Stimulated activated CD8-positive, alpha-beta memory T cell treated with anti-CD3 and anti-CD28 coated beads, Interleukin-7, amount 100 ng/mL, for 48 hours (primary cell): ENCODE data around the gene SOCS6.

Experiments used
- DNase-seq, 2 donors: peaks; one replicate each; pipeline ENCODE4 v3.0.0-alpha.2; 2020; ENCODE audit warnings: low read depth in 1 of 2; ENCODE audit errors: extremely low read depth in 1 of 2

SOCS6 gene

DNA sequence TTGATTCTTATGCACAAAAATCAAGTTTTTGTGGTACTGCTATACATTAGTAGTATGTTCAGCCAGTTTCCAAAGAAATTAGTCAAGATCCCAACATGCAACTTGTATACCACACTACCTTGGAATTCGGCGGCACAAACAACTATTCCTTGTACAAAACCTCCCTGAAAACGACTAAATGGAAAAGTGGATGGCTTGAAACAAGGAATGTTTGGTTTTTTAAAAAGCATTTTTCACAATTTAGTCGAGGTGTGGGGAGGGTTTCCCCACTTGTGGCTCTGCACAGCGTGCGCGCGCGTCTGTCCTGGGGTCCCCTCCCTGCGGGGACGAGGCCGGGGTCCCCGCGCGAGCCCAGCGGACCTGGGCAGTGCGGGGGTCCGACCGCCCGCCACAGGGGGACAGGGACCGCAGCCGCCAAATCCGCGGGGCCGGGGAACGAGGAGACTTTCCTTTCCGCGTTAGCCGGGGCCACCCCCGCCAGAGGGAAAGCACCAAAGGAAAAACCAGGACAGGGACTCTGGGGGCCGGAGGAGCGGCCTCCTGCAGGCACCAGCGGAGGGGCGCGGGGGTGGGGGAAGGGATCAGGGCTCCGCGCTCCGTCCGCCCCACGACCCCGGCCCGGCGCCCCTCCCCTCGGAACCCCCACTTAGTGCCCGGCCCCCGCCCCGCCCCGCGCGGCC is 534 bp upstream of the SOCS6 start:
- no peak for DNase-seq

DNA sequence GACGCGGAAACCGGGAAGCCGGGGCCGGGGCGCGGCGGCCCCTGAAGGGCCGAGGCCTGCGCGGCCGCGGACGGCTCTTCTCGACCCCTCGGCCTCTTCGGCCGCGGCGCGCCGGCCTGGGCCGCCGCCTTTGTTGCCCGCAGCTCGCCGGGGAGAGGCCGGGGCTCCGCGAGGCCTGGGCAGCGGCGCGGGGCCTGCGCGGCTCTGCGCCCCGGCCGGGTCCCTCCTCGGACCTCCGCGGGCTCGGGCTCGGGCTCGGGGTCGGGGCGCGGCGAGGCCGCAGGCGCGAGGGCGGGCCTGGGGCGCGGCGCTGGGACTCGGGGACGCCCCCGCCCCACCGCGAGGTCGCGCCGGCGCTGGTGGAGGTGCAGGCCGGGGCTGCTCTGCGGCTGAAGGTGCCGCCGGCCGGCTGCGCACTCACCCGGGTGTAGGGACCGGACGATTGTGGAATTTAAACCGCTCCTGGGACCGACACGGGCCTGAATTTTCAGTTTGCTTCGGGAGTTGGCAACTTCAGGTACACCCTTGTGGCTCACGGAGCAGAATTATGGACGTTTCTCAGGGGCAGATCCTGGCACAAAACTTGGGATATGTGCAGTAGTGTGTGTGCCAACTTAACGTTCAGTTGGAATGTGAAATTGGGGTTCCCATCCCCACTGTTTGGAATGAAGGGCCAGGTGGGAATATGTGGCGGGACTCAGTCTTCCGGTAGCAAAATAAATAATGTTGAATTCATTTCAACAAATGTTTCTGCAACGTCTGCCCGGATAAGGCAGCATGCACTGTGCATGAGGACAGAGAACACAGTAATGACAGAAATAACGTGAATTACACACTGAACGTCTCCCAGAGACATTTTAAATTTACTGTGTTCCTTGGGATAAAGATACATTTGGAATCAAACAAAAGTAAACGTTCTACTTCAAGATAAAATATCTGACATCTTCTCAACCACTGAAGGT is 787 bp downstream of the SOCS6 start:
- no peak for DNase-seq

DNA sequence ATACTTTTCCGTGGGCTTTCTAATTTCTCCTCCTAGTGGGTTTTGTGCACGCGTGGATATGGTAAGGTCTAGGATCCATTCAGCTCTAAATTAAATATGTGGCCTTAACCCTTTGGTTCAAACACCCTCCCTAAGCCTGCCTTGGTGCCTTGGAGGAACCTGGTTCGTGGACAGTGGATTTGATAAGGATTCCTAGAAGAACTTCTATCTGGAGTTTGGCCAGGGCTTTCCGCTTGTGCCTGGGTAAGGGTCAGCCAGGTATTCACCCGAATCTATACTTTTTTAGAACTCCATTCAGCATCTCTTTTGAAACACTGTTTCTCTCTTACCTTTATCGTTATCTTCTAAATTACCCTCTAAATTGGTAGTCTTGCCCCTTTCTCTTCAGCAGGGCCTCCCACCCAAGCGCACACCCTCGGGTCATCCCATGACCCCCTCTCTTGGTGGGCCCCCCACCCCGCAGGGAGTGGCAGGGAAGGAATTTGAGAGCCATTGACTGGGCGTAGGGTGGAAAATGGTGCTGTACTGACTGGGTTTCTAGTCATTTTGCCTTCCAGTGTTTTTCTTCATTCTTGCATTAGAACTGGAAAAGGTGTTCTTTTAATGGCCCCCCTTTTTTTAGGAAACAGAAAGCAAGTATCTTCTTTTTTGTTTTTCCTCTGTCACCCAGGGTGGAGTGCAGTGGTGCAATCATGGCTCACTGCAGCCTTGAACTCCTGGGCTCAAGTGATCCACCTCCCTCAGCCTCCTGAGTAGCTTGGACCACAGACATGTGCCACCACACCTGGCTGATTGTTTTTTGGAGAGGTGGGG is 1.8 kb downstream of the SOCS6 start:
- DNase-seq, result no peak

DNA sequence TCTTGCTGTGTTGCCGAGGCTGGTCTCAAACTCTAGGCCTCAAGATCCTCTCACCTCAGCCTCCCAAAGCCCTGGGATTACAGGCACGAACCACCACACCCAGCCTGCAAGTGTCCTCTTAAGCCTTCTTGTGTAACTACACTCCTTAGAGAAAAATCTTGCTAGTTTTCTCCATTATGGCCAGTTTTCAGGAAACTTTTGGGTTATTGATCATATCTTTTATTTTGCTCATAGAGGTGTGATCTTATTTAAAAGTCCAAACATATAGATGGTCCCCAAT is 2.4 kb downstream of the SOCS6 start:
- DNase-seq, result no peak

DNA sequence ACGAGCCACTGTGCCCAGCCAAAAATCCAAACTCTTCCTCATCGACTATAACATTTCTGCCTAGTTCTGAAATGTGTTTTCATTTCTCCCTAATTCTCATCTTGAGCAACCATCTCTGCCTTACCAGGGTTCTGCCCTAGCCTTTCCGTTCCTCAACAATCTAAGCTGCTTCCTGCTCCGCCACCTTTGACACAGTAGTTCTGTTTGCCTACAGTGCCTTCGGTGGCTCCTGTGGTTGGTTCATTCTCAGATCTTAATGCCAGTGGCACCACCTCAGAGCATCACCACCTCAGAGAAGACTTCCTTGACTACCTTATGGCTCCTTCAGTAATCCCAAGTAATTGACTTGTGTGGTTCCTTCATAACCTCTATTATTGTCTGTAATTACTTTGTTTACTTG is 3.8 kb downstream of the SOCS6 start:
- no peak for DNase-seq

DNA sequence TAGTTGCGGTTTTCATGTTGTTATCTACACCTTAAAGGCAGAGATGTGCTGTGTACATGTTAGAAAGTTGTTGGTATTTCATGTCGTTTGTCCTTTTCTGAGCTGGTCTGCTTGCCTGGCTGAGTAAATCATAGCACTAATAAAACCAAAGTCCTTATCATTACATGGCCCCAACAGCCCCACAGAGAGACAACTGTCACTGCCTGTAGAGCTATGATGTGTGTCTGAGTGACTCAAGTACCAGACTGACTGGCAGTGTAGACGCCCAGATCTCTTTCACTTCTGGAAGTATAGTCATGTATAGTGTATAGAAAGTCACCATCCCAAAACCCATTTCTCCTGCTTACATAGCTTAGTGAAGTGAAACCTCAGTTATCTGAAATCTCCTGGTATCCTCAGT is 4.3 kb downstream of the SOCS6 start:
- no peak for DNase-seq

DNA sequence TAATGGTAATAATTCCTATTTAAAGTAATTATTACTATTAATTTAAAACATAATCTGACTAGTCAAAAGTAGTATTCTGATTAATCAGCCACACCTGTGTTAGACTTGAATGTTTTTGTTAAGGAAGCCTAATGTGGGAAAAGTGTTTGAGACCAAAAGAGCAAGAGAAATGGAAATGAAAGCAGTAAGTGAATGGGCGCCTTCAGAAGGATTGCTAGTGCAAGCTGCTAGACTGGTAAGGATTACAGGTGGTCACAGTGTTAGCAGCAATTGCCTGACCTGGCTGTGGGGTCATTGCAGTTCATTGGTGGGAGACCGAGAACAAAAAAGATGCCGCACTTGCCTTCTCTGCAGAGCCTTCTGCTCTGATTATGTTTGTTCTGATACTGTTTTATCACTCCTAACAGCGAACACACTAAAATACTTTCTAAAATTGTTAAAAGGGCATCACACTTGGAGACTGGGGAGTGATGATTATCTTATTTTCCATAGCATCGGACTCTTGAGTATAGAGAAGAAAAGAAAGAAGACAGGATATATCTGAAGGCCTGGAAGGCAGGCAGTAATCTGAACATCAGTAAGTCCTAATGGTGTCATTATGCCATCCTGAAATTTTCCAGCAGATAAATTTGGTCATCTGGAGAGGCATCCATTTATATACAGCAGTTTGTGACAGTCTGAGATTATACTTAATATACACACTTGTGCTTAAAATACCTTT is 5.8 kb downstream of the SOCS6 start:
- no peak for DNase-seq

DNA sequence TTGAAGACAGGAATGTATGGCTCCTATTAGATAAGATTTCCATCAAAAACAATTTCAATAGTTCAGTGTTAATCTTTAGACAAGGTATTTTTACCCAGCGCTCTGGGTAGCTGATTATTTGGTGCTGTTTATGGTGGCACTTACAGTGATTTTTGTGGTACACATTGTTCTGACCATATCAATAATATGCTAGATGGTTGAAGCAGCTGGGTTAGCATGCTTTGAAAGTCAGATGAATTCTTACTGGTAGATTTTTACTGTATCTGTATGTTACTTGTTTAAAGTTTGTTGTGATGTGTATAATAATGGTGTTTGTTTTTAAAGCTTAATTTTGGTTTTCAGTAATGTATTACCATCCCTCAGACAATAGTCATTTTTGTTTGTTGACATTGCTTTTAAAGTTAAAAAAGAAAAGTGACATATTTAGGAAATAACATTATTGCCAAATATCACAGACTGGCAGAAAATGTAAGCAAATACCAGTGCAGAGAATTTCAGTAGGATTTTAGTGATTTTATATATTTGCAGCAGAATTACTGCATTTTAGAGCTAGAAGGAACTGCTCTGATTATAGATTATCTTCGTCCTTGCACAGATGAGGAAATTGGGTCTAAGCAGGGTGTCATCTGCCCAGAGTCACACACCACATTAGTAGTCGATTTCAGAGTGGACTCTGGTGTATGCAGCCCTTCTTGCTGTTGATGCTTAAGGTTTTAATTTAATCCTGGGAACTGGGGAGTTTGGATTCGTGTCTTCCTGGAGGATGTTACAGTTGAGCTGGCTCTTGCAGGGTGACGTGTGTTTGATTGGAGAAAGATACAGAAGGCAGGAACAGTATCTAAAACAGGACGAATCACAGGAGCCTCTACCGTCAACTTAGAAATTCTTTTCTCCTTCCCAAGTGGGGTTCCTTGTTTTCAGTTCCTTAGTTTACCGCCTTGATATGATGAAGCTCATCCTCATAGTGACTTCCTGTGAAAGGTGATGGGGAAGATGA is 6.6 kb downstream of the SOCS6 start:
- DNase-seq, result no peak

DNA sequence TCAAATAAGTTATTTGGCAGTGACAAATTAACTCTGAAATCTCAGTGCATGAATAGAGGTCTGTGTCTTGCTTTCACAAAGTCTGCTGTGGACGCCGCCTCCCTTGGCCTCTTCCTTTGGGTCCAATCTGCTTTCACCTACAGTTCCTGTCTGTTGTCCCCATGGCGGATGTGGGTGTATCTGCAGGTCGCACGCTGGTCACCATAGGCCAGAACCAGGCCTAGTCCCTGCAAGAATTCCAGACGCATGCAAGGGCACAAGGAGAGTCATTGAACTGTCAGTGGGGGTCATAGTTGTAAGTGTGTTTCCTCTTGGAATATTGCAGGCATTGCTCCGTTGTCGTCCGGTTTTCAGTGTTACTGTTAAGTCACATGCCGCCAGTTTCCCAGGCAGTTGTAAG is 7.4 kb downstream of the SOCS6 start:
- DNase-seq, result no peak

DNA sequence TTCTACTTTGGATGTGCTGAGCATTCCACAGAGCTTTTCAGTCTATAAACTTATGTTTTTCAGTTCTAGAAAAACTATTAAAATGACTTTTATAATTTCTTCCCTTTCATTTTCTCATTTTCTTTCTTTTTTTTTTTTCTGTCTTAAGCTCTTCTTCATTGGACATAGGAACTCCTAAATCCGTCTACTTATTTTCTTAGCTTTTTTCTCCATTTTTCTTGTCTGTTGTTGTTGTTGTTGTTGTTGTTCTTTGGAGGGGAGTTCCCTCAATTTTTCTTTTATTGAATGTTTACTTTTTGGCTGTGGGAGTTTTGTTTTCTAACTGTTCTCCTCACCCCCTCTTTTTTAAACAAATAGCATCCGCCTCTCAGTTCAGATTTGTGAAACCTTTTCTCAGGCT is 7.9 kb downstream of the SOCS6 start:
- no peak for DNase-seq

DNA sequence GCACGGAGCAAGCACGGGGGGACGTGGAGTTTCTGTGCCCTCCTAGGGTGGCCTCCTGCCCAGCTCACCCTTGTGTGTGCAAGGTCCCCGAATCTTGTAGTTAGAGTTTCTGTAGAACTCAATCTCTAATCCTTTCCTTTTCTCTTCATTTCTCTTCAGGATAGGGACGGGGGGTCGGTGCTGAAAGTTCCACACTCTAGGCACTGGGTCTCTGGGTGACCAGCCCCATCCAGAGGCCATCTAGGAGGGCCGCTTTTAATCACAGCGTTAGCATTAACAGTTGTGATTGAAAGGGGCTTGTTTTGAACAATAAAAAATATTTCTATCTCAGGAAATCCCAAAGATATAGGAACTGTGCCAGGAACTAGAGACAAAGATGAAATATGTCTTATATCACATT is 10.5 kb downstream of the SOCS6 start:
- DNase-seq, result no peak

DNA sequence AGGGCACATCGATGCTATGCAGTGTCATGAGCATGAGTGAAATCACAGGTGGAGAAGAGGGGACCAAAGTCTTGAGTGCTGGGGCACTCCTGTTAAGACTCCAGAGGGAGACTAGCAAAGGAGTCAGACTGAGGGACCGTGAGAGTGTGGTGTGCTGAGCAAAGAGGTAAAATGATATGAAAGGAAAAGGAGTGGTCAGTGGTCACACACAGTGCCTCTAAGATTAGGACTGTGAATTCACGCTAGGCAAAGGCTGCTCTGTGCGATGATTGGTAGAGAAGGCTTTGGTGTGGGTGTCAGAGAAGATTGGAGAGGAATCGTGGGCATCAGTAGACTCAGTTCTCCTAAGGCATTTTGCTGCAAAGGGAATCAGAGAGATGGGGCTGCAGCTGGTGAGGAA is 12.8 kb downstream of the SOCS6 start:
- no peak for DNase-seq

DNA sequence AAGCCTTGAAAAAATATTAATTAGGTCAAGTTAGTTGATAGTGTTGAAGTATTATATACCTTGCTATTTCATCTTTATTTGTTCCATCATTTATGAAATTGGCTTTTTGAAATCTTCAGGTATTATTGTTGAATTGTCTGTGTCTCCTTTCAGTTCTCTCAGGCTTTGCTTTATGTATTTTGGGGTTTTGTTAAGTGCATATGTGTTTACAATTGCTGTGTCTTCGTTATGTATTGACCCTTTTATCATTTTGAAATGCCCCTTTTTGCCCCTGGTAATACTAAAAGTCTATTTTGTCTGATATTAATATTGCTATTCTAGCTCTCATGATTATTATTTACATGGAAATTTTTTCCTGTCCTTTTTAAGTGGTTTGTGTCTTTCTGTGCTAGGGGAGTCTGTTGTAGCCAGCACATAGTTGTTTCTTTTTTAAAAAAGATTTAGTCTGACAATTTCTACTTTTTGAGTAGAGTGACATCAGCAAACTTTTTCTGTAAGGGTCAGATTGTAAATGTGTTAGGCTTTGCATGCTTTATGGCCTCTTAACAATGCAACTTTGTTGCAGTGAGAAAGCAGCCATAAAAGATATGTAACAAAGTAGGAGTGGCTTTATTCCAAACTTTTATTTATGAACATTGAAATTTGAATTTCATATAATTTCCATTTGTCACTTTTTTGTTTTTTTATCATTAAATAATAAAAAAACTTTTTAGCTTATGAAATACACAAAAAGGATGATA is 19.9 kb downstream of the SOCS6 start:
- no peak for DNase-seq

DNA sequence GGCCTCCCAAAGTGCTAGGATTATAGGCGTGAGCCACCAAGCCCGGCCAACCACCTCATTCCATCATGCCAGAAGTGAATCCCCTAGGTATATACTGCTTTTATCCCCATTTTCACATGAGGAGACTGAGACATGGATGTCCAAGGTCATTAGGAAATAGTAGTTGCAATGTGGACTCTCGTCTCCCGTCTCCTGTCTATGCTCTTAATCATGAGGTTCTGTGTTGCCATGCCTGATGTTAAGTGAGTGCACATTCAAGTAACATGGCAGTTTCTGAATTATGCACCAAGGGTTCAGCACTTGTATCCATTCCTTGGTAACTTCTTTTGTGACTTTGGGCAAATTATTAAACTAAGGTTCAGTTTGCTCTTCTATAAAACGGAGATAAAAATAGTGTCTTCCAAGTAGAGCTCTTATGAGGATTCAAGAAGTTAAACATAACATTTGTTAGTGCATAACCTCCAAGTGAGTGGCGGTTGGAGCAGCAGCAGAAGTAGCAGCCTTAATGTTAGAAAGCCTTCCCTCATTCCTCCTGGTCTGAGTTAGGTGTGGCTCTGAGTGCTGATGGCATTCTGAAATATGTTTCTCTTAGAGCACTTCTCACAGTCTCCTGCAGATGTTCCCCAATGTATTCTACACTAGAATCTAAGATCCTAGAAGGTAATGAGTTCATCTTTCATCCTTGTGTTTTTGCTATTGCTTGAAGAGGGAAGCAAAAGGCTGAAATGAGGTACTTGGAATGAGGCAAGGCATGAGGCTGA is 21.9 kb downstream of the SOCS6 start:
- no peak for DNase-seq

DNA sequence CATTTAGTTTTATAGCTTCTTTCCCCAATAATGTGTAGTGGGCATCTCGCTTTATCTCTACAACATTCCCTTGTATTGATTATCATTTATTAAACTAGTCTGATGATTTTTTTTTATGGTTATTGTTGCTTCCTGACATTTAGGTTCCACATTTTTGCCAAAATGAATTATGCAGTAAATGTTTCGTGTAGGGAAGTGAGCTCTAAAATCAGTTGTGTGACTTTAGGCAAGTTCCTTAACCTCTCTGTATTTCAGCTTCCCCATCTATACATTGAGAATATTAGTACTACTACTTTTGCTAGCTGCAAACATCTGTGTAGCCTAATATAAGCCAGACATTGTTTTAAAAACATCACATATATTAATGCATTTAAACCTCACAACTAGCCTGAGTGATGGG is 22.9 kb downstream of the SOCS6 start:
- no peak for DNase-seq

DNA sequence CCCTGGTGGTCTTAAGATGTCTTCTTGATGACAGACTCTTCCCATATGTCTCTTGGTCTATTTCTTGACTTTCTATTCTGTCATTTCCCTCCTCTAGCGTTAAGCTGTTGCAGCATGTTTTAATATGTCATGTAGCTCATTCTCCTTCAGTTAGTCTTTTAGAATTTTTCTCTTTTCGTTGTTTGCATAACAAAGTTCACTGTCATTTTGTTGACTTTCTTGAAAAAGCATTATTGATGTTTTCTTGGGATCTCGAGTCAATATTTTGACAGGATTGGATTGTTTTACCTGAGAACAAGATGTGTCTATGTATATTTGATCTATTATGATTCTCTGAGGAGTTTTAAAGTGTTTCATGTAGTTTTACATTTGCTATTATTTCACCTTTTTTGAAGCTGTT is 24.8 kb downstream of the SOCS6 start:
- no peak for DNase-seq

DNA sequence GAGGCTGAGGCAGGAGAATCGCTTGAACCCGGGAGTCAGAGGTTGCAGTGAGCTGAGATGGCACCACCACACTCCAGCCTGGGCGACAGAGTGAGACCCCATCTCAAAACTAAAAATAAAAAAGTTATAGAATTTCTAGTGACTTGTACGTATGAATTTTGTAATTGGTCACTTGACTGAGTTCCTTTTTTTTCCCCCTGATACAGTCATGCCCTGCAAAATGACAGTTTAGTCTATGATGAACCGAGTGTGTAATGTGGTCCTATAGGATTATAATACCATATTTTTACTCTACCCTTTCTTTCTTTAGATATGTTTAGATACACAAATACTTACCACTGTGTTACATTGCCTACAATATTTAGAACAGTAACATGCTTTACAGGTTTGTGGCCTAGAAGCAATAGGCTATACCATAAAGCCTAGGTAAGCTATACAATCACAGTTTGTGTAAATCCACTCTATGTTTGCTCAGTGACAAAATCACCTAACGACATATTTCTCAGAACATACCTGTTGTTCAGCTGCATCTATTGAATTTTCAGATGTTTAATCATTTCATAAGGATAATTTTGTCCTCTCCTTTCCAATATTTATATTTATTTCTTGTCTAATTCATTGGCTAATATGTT is 25.4 kb downstream of the SOCS6 start:
- no peak for DNase-seq

DNA sequence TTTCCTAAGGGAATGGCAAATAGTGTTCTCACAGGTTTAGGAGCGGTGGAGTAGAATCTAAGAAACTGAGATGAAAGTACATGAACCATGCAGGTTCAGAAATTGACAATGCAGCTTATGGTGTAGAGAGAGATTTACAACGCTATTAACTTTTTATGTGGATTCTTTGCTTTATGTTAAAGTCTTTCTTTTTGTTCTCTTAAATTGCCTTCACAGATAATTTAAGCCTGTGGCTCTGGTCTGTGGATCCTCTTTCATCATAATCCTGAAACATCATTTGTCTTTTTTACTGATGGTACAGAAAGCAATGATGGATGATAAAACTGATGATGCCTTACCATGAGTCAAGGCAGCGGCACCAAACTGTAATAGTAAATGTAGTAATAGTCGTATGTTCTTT is 30.3 kb downstream of the SOCS6 start:
- DNase-seq, result no peak
